ENCODE data around the gene COL15A1.

COL15A1 gene

GRCh38 chr9:98944734-98945074 lies 997 bp downstream of the COL15A1 start:
- DNase-seq (ENCODE audit: low read depth) = no peak

- DNase-seq (ENCODE audit: low read depth) = no peak
Observed at GRCh38 chr9:98949565-98949964, 5.9 kb downstream of the COL15A1 start.

GRCh38 chr9:98950262-98950661 lies 6.6 kb downstream of the COL15A1 start:
- DNase-seq (ENCODE audit: low read depth) = no peak

- no peak for DNase-seq (ENCODE audit: low read depth)
Observed at GRCh38 chr9:98951967-98952366, 8.3 kb downstream of the COL15A1 start.

- DNase-seq (ENCODE audit: low read depth) = no peak
Observed at GRCh38 chr9:98953581-98954243, 10.0 kb downstream of the COL15A1 start.

GRCh38 chr9:98954244-98954610 lies 10.5 kb downstream of the COL15A1 start:
- no peak for DNase-seq (ENCODE audit: low read depth)

- DNase-seq (ENCODE audit: low read depth) = no peak
Observed at GRCh38 chr9:98955259-98955658, 11.6 kb downstream of the COL15A1 start.

- DNase-seq (ENCODE audit: low read depth) = no peak
Observed at GRCh38 chr9:98957826-98958225, 14.1 kb downstream of the COL15A1 start.

GRCh38 chr9:98958271-98958984 lies 14.7 kb downstream of the COL15A1 start:
- DNase-seq (ENCODE audit: low read depth) = no peak

GRCh38 chr9:98960409-98960808 lies 16.7 kb downstream of the COL15A1 start:
- no peak for DNase-seq (ENCODE audit: low read depth)

- DNase-seq (ENCODE audit: low read depth) = no peak
Observed at GRCh38 chr9:98961513-98962180, 17.9 kb downstream of the COL15A1 start.

- no peak for DNase-seq (ENCODE audit: low read depth)
Observed at GRCh38 chr9:98962181-98962560, 18.5 kb downstream of the COL15A1 start.

- no peak for DNase-seq (ENCODE audit: low read depth)
Observed at GRCh38 chr9:98962861-98963260, 19.2 kb downstream of the COL15A1 start.

GRCh38 chr9:98964201-98964600 lies 20.5 kb downstream of the COL15A1 start:
- no peak for DNase-seq (ENCODE audit: low read depth)

GRCh38 chr9:98964911-98965336 lies 21.2 kb downstream of the COL15A1 start:
- no peak for DNase-seq (ENCODE audit: low read depth)

GRCh38 chr9:98966676-98967075 lies 23.0 kb downstream of the COL15A1 start:
- DNase-seq (ENCODE audit: low read depth) = no peak

- DNase-seq (ENCODE audit: low read depth) = no peak
Observed at GRCh38 chr9:98967257-98967656, 23.6 kb downstream of the COL15A1 start.

GRCh38 chr9:98967680-98968079 lies 24.0 kb downstream of the COL15A1 start:
- DNase-seq (ENCODE audit: low read depth) = no peak

GRCh38 chr9:98968601-98969337 lies 25.1 kb downstream of the COL15A1 start:
- no peak for DNase-seq (ENCODE audit: low read depth)

- DNase-seq (ENCODE audit: low read depth) = no peak
Observed at GRCh38 chr9:98970532-98971041, 26.9 kb downstream of the COL15A1 start.

- DNase-seq (ENCODE audit: low read depth) = no peak
Observed at GRCh38 chr9:98971168-98971914, 27.6 kb downstream of the COL15A1 start.

- no peak for DNase-seq (ENCODE audit: low read depth)
Observed at GRCh38 chr9:98971915-98972223, 28.2 kb downstream of the COL15A1 start.

All from stimulated activated CD8-positive, alpha-beta memory T cell treated with anti-CD3 and anti-CD28 coated beads, Interleukin-12 subunit alpha, Interleukin-12 subunit beta, amount 100 ng/mL, for 4 hours (primary cell).